ENCODE data around the gene CCDC190. TPM values are rescaled to one million over a fixed set of nuclear protein-coding genes. Genes with fewer than 3 reads are reported as not detected.
"Not testable (repeated sequence)": the region's sequence is repeated elsewhere in the genome, so short reads cannot be mapped to it uniquely, and the experiment has no call there.

CCDC190 gene
- total RNA-seq, 4 donors from 2014 or later = 0.26 TPM; not detected in 3

GRCh38 chr1:162886705-162887104, 25.7 kb upstream of the CCDC190 start:
- Histone ChIP-seq H3K4me1 (no peaks in the 10 kb centered on the region), H3K4me3 (no peak overlapping the region), H3K36me3 (no peaks in the 10 kb centered on the region), H3K27me3 (no peaks in the 10 kb centered on the region), H3K9me3 (no peaks in the 10 kb centered on the region), H3K27ac (replicated peaks in 1 of 4) (no peak overlapping the region)
- TF ChIP-seq POLR2AphosphoS5 (IDR thresholded peaks at IDR 0.05) (no peak), CTCF (IDR thresholded peaks at IDR 0.05) (no peak), EP300 (IDR thresholded peaks at IDR 0.05) (no peak), POLR2A (IDR thresholded peaks at IDR 0.05; ENCODE audit: low read depth) (no peak)
- WGBS = 97% methylated on average over 2 of the region's 2 CpGs
- no peak for DNase-seq (ENCODE audit: extremely low spot score)
- intact Hi-C loops (cut with DNase I) = no loop called here

- no peaks in the 10 kb centered on the region for H3K4me1 ChIP-seq
- no peaks in the 10 kb centered on the region for H3K9me3 ChIP-seq
- no peaks in the 10 kb centered on the region for H3K27me3 ChIP-seq
- intact Hi-C loops (cut with DNase I) = no loop called here
- TF ChIP-seq CTCF (IDR thresholded peaks at IDR 0.05) (no peak), POLR2AphosphoS5 (IDR thresholded peaks at IDR 0.05) (no peak), POLR2A (IDR thresholded peaks at IDR 0.05; ENCODE audit: low read depth) (no peak), EP300 (IDR thresholded peaks at IDR 0.05) (no peak)
- 53% methylated on average over 3 of the region's 3 CpGs for WGBS
- H3K4me3 ChIP-seq = no peak overlapping the region
- no peak for DNase-seq (ENCODE audit: extremely low spot score)
- no peak overlapping the region for H3K27ac ChIP-seq (replicated peaks in 1 of 4)
- H3K36me3 ChIP-seq = no peaks in the 10 kb centered on the region
Measured at GRCh38 chr1:162885265-162885664, 24.3 kb upstream of the CCDC190 start.

DNA sequence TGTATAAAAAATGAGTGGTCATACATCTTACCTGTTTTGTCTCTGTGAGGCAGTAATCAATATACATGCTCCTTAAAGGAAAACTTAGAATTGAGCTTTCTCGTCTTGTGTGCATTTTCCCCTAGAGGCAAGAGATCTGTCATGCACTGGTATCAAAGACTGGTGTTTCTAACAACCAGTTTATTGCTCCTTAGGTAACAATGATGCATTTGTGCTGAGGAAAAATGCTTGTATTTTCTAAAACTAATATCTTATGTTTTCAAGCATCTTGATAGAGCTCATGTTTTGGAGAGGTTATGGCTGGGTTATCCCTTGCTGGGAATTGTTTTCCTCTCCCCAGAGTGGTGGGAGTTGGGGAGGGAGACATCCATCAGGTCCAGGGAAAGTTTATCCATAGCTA, 23.9 kb upstream of the CCDC190 start:
- Histone ChIP-seq H3K4me1 (no peaks in the 10 kb centered on the region), H3K27ac (replicated peaks in 1 of 4) (no peak overlapping the region), H3K27me3 (no peaks in the 10 kb centered on the region), H3K9me3 (no peaks in the 10 kb centered on the region), H3K4me3 (no peak overlapping the region), H3K36me3 (no peaks in the 10 kb centered on the region)
- intact Hi-C loops (cut with DNase I) = no loop called here
- 82% methylated on average over 1 of the region's 1 CpG for WGBS
- no peak for TF ChIP-seq CTCF (IDR thresholded peaks at IDR 0.05)
- no peak for TF ChIP-seq EP300 (IDR thresholded peaks at IDR 0.05)
- TF ChIP-seq POLR2AphosphoS5 (IDR thresholded peaks at IDR 0.05) = no peak
- TF ChIP-seq POLR2A (IDR thresholded peaks at IDR 0.05; ENCODE audit: low read depth) = no peak
- no peak for DNase-seq (ENCODE audit: extremely low spot score)

GRCh38 chr1:162882248-162882674, 21.3 kb upstream of the CCDC190 start:
- intact Hi-C loops (cut with DNase I) = no loop called here
- WGBS = 68% methylated on average over 5 of the region's 5 CpGs
- no peaks in the 10 kb centered on the region for H3K27me3 ChIP-seq
- H3K9me3 ChIP-seq = no peaks in the 10 kb centered on the region
- no peaks in the 10 kb centered on the region for H3K36me3 ChIP-seq
- H3K4me3 ChIP-seq = no peak overlapping the region
- no peaks in the 10 kb centered on the region for H3K4me1 ChIP-seq
- DNase-seq (ENCODE audit: extremely low spot score) = no peak
- H3K27ac ChIP-seq (replicated peaks in 1 of 4) = no peak overlapping the region
- TF ChIP-seq POLR2AphosphoS5 (IDR thresholded peaks at IDR 0.05) = no peak
- no peak for TF ChIP-seq EP300 (IDR thresholded peaks at IDR 0.05)

DNA sequence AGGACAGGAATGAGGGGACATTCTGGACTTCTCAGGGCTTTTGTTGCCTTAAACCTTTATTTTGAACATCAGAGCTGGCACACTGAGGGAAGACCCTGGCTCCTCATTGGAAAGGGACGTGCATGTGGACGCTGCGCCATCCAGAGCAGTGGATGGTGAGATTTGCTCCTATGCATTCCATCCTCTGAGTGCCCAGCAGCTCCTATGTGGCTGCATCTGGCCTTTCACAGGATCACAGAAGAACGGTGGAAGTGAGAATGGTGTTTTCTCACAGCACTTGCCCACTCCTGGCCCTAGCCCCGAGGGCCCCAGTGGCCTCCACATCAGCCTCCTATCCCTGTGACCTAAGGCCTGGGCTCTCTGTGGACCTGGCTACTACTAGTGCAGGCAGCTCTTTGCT, 20.6 kb upstream of the CCDC190 start:
- no peak for DNase-seq (ENCODE audit: extremely low spot score)
- Histone ChIP-seq H3K36me3 (no peaks in the 10 kb centered on the region), H3K4me1 (no peaks in the 10 kb centered on the region), H3K27ac (replicated peaks in 1 of 4) (no peak overlapping the region), H3K9me3 (no peaks in the 10 kb centered on the region), H3K4me3 (no peak overlapping the region), H3K27me3 (no peaks in the 10 kb centered on the region)
- WGBS = 97% methylated on average over 5 of the region's 5 CpGs
- no peak for TF ChIP-seq POLR2AphosphoS5 (IDR thresholded peaks at IDR 0.05)
- TF ChIP-seq CTCF (IDR thresholded peaks at IDR 0.05) = no peak
- TF ChIP-seq POLR2A (IDR thresholded peaks at IDR 0.05; ENCODE audit: low read depth) = no peak
- no peak for TF ChIP-seq EP300 (IDR thresholded peaks at IDR 0.05)
- intact Hi-C loops (cut with DNase I) = no loop called here

GRCh38 chr1:162880617-162881016, 19.6 kb upstream of the CCDC190 start:
- H3K4me3 ChIP-seq; H3K4me1 ChIP-seq; DNase-seq (ENCODE audit: extremely low spot score); H3K9me3 ChIP-seq; intact Hi-C loops (cut with DNase I); H3K36me3 ChIP-seq; H3K27ac ChIP-seq (replicated peaks in 1 of 4); H3K27me3 ChIP-seq: not testable (repeated sequence)
- WGBS = 81% methylated on average over 2 of the region's 2 CpGs

Data from esophagus muscularis mucosa (tissue), 4 donors.